ENCODE data around the gene LRRC40.
A peak's percentile ranks its signal among the peaks of the same experiment; 100 is the strongest.
"Not testable (repeated sequence)": the region's sequence is repeated elsewhere in the genome, so short reads cannot be mapped to it uniquely, and the experiment has no call there.

The LRRC40 gene

GRCh38 chr1:70200065-70200464 is 5.3 kb downstream of the LRRC40 start:
- DNase-seq = no peak

GRCh38 chr1:70196333-70196732 is 9.0 kb downstream of the LRRC40 start:
- DNase-seq = no peak

- no peak for DNase-seq
These were observed 10.0 kb downstream of the LRRC40 start for GRCh38 chr1:70195342-70195741.

GRCh38 chr1:70194601-70195000 is 10.8 kb downstream of the LRRC40 start:
- DNase-seq = no peak

- DNase-seq = not testable (repeated sequence)
These were observed 12.9 kb downstream of the LRRC40 start for GRCh38 chr1:70192446-70192845.

- no peak for DNase-seq
These were observed 15.2 kb downstream of the LRRC40 start for GRCh38 chr1:70190180-70190579.

GRCh38 chr1:70188522-70188921 is 16.9 kb downstream of the LRRC40 start:
- no peak for DNase-seq

GRCh38 chr1:70185181-70185580 is 20.2 kb downstream of the LRRC40 start:
- not testable (repeated sequence) for DNase-seq

- peak; percentile 2 for DNase-seq
These were observed 33.9 kb downstream of the LRRC40 start for GRCh38 chr1:70171512-70171911.

- DNase-seq = peak; percentile 57
These were observed 36.1 kb downstream of the LRRC40 start for GRCh38 chr1:70169018-70169839.

GRCh38 chr1:70168283-70168682 is 37.1 kb downstream of the LRRC40 start:
- no peak for DNase-seq

- DNase-seq = no peak
These were observed 41.0 kb downstream of the LRRC40 start for GRCh38 chr1:70164350-70164749.

GRCh38 chr1:70156529-70157120 is 48.8 kb downstream of the LRRC40 start:
- DNase-seq = no peak

- no peak for DNase-seq
These were observed 51.6 kb downstream of the LRRC40 start for GRCh38 chr1:70153739-70154138.

GRCh38 chr1:70150444-70150843 is 54.9 kb downstream of the LRRC40 start:
- no peak for DNase-seq

- no peak for DNase-seq
These were observed 58.9 kb downstream of the LRRC40 start for GRCh38 chr1:70146488-70146887.

GRCh38 chr1:70143048-70143659 is 62.2 kb downstream of the LRRC40 start:
- DNase-seq = no peak

- DNase-seq = no peak
These were observed 63.3 kb downstream of the LRRC40 start for GRCh38 chr1:70142075-70142474.

- DNase-seq = no peak
These were observed 64.5 kb downstream of the LRRC40 start for GRCh38 chr1:70140894-70141293.

GRCh38 chr1:70140343-70140742 is 65.0 kb downstream of the LRRC40 start:
- DNase-seq = no peak

- no peak for DNase-seq
These were observed 71.2 kb downstream of the LRRC40 start for GRCh38 chr1:70134148-70134547.

- DNase-seq = no peak
These were observed 88.3 kb downstream of the LRRC40 start for GRCh38 chr1:70117046-70117445.

- DNase-seq = no peak
These were observed 90.1 kb downstream of the LRRC40 start for GRCh38 chr1:70115315-70115714.

GRCh38 chr1:70112838-70113237 is 92.5 kb downstream of the LRRC40 start:
- DNase-seq = no peak

All from activated CD4-positive, alpha-beta T cell treated with anti-CD3 and anti-CD28 coated beads, Interleukin-2, amount 50 U/mL, for 16 hours (primary cell).